Left lung (tissue), 10 donors: ENCODE data around the gene C1orf174. TPM values are rescaled to one million over a fixed set of nuclear protein-coding genes. Genes with fewer than 3 reads are reported as not detected.

Source experiments
- ATAC-seq: fragments of 200-7000 bp; cut with Tn5 transposase; one replicate; pipeline ENCODE4 v1.9.1; 2020; ENCODE audit warnings: moderate library complexity
- DNase-seq, 4 donors: peaks; one replicate each; pipeline ENCODE4 v3.0.0-alpha.2; 2013 to 2020
- H3K27ac ChIP-seq, 2 donors: fragments of 200-600 bp; sonication (generic) in 1 of 2; one replicate each; pipeline versions ENCODE4 v1.5.0 to v1.8.0; 2020 to 2021
- H3K27me3 ChIP-seq, 2 donors: fragments of 200-600 bp; sonication (generic) in 1 of 2; one replicate each; pipeline versions ENCODE4 v1.5.0 to v1.8.0; 2020 to 2021
- H3K36me3 ChIP-seq, 2 donors: fragments of 200-600 bp; sonication (generic) in 1 of 2; one replicate each; pipeline versions ENCODE4 v1.5.0 to v1.8.0; 2020 to 2021
- H3K4me1 ChIP-seq, 2 donors: fragments of 200-600 bp; one replicate each; pipeline ENCODE4 v1.8.0; 2021
- H3K4me3 ChIP-seq, 2 donors: fragments of 200-600 bp; sonication (generic) in 1 of 2; one replicate each; pipeline versions ENCODE4 v1.5.0 to v1.8.0; 2020 to 2021; ENCODE audit warnings: mild to moderate bottlenecking in 1 of 2
- H3K9me3 ChIP-seq, 2 donors: fragments of 200-600 bp; sonication (generic) in 1 of 2; one replicate each; pipeline versions ENCODE4 v1.5.0 to v1.8.0; 2020 to 2021
- CTCF ChIP-seq, 2 donors: fragments of 200-600 bp; sonication (generic) in 1 of 2; IDR thresholded peaks; one replicate each; pipeline versions ENCODE4 v1.5.0 to v1.8.0; 2021; ENCODE audit warnings: antibody characterized with exemption in 2 of 2
- intact Hi-C, 2 donors: fragments of 100-400 bp; cut with DNase I; formaldehyde crosslinking; loops; one replicate each; pipeline versions ENCODE4 v1.11.2 to v1.14.2; 2022
- polyA plus RNA-seq, 6 donors: library from polyadenylated mRNA; unstranded; fragments of 120-200 nt; gene quantifications; one replicate each; pipeline ENCODE4 v1.2.1, GENCODE V29; 2013; ENCODE audit not compliant: insufficient read length in 6 of 6
- total RNA-seq, 2 donors: library from RNA; stranded (reverse); fragmentation: NEBNext Ultra II Directional; extraction: Animal tissue kit (Norgen Biotek cat#: 25700); gene quantifications; one replicate each; pipeline ENCODE4 v1.2.1, GENCODE V29; 2021
- donor health status: DM: no; HTN: yes; CAD: no.
- donor health status: DM: no; HTN: no; CAD: no.

C1orf174 gene
- total and polyA plus RNA-seq, 8 donors, result 19.3 to 29.5 (median 24.7) TPM

- Histone ChIP-seq H3K9me3 (peaks cover 0 to 6% of the 10 kb centered on the region in 2 donors), H3K27me3 (no peaks in the 10 kb centered on the region), H3K4me3 (no peak overlapping the region), H3K36me3 (peaks cover 0 to 53% of the 10 kb centered on the region in 2 donors), H3K4me1 (peaks cover 0 to 26% of the 10 kb centered on the region in 2 donors), H3K27ac (no peak overlapping the region)
- no peak for TF ChIP-seq CTCF (IDR thresholded peaks at IDR 0.05)
- DNase-seq (no peak), ATAC-seq (no peak)
- intact Hi-C loops, result no loop called here
Measured at GRCh38 chr1:3893190-3893589, 6.9 kb downstream of the C1orf174 start.

GRCh38 chr1:3892748-3893147 is 7.3 kb downstream of the C1orf174 start:
- no peak overlapping the region for H3K4me3 ChIP-seq
- intact Hi-C loops, result no loop called here
- ATAC-seq, result peak; percentile 87
- no peak overlapping the region for H3K27ac ChIP-seq
- peak in 3 of 4 donors; percentile 11 to 79 (median 70) for DNase-seq
- H3K36me3 ChIP-seq, result peaks cover 0 to 57% of the 10 kb centered on the region in 2 donors
- H3K4me1 ChIP-seq, result peaks cover 0 to 26% of the 10 kb centered on the region in 2 donors
- no peak for TF ChIP-seq CTCF (IDR thresholded peaks at IDR 0.05)
- no peaks in the 10 kb centered on the region for H3K27me3 ChIP-seq
- peaks cover 0 to 2% of the 10 kb centered on the region in 2 donors for H3K9me3 ChIP-seq

- H3K27ac ChIP-seq, result peak overlapping the region in 1 of 2 donors; percentile 65
- peak in 1 of 4 donors; percentile 36 for DNase-seq
- H3K36me3 ChIP-seq, result peaks cover 0 to 71% of the 10 kb centered on the region in 2 donors
- H3K9me3 ChIP-seq, result no peaks in the 10 kb centered on the region
- intact Hi-C loops, result no loop called here
- H3K27me3 ChIP-seq, result no peaks in the 10 kb centered on the region
- ATAC-seq, result no peak
- H3K4me1 ChIP-seq, result peaks cover 0 to 22% of the 10 kb centered on the region in 2 donors
- H3K4me3 ChIP-seq, result no peak overlapping the region
- no peak for TF ChIP-seq CTCF (IDR thresholded peaks at IDR 0.05)
Measured at GRCh38 chr1:3891329-3891865, 8.7 kb downstream of the C1orf174 start.

GRCh38 chr1:3890389-3891328 is 9.4 kb downstream of the C1orf174 start:
- H3K27ac ChIP-seq, result peak overlapping the region in 1 of 2 donors; percentile 65
- H3K4me3 ChIP-seq, result no peak overlapping the region

More at GRCh38 chr1:3890389-3891328, 9.4 kb downstream of the C1orf174 start:
- peak in 1 of 4 donors; percentile 31 for DNase-seq
- peaks cover 0 to 19% of the 10 kb centered on the region in 2 donors for H3K4me1 ChIP-seq
- peak; percentile 30 for ATAC-seq
- TF ChIP-seq CTCF (IDR thresholded peaks at IDR 0.05), result no peak
- intact Hi-C loops, result no loop called here
- H3K9me3 ChIP-seq, result no peaks in the 10 kb centered on the region
- peaks cover 0 to 76% of the 10 kb centered on the region in 2 donors for H3K36me3 ChIP-seq
- H3K27me3 ChIP-seq, result no peaks in the 10 kb centered on the region
